A549 treated with RU486 at 1 μM for 4 hours (cell line): ENCODE data around the gene TOMM5. TPM values are rescaled to one million over a fixed set of nuclear protein-coding genes. Genes with fewer than 3 reads are reported as not detected.

ENCODE experiments used
- total RNA-seq: library from RNA; stranded (reverse); fragments of 200-300 nt; extraction: Qiagen RNA extraction; gene quantifications from 5 replicates; pipeline ENCODE4 v1.2.3, GENCODE V29; 2022; ENCODE audit warnings: low read depth

Gene TOMM5
- total RNA-seq: 282 to 354 TPM (median 324 TPM) in 5 replicates

GRCh38 chr9:37592108-37592951 is at the start of gene TOMM5:
TSS of gene TOMM5 (minus strand) at chr9:37592597. CDS start at chr9:37592532, 65 bp downstream.

DNA sequence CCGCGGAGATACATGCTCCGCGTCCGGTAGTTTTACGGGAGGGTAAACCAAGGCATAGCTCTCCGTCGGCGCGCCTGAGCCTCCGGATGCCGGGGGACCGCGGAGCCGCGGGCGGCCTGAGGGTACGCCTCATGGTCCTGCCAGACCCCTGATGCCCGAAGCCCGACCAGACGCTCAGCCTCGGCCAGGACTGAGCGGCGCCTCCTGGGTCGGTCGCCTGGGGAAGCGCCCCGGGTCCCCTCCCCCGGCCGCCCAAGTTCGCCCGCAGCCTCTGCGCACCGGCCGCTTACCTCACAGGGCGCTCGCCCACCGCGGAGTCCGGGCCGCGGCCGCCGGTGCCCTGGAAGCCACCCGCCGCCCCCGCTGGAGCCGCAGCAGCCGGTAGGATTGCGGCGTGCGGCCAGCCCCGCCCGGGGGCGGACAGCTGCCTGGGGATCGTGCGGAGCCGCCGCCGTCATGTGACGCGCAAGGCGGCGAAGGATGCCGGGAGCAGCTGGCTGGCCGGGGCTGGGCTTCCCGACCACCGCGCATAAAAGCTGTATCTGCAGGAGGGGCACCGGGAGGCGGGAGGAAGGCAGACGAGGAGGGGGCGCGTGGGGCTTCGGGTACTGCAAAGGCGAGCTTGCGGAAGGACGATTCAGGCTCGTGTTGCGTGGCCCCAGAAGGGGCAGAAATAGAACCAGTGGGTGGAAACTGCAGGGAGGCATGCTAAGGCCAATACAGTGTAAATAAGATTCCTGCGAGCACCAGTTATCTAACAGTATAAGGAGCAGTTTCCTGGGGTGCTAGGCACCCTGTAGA is 16.3 kb downstream of the TOMM5 start, which contains the start of gene FBXO10:
Gene FBXO10, minus strand, starts transcription at position 460 of the 801 bp plus-strand sequence. CDS start 34,612 bp downstream, outside the sequence.

Other genes starting within 250 kb of the TOMM5 start
- 140 to 171 TPM (median 163 TPM) in 5 replicates for gene GRHPR, start 169.9 kb downstream of the TOMM5 start, total RNA-seq
- gene ZBTB5, start 127.1 kb downstream of the TOMM5 start, total RNA-seq: 6.7 to 9.0 TPM (median 8.2 TPM) in 5 replicates
- 39.8 to 46.5 TPM (median 40.9 TPM) in 5 replicates for gene POLR1E, start 106.6 kb downstream of the TOMM5 start, total RNA-seq
- gene FBXO10, start 16.2 kb downstream of the TOMM5 start, total RNA-seq: 6.5 to 8.4 TPM (median 7.1 TPM) in 5 replicates
- gene FRMPD1, start 58.4 kb upstream of the TOMM5 start, total RNA-seq: 0.03 to 0.05 TPM in 2 of 5 replicates, not detected in the others
- 4.8 to 6.3 TPM (median 5.6 TPM) in 5 replicates for gene TRMT10B, start 161.2 kb upstream of the TOMM5 start, total RNA-seq
- 73.4 to 93.7 TPM (median 85.5 TPM) in 5 replicates for gene EXOSC3, start 192.5 kb upstream of the TOMM5 start, total RNA-seq
- gene DCAF10, start 208.2 kb upstream of the TOMM5 start, total RNA-seq: 10.8 to 14.2 TPM (median 11.7 TPM) in 5 replicates